ENCODE results near the gene CLN3.
"Not testable (repeated sequence)": the region's sequence is repeated elsewhere in the genome, so short reads cannot be mapped to it uniquely, and the experiment has no call there.

CLN3 gene

DNA sequence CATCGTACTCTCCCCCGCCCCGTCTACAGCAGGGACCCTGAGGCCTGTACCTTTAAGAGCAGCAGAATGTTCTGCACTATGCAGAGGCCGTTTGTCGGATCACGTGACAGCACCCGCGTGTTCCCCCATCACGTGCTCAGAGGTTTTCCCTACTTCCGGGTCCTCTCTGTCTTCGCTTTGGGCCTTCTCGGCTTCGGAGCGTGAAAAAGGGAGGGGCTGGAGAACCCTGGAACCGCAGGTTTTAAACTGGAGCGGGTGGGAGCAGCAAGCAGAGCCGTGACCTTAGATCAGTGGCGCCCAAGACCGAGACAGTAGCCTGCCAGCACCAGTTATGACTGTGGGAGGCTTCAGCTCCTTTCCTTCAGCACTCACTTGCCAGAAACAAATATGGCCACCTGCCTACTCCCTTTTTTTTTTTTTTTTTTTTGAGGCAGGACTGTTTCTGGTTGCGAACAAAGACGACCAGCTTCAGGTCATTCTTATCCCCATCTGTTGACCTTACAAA is at the start of gene CLN3:
Gene CLN3, minus strand, starts transcription at position 105 of the 505 bp plus-strand sequence. CDS start 315 bp downstream, outside the sequence.
- peak; percentile 90 for DNase-seq

DNA sequence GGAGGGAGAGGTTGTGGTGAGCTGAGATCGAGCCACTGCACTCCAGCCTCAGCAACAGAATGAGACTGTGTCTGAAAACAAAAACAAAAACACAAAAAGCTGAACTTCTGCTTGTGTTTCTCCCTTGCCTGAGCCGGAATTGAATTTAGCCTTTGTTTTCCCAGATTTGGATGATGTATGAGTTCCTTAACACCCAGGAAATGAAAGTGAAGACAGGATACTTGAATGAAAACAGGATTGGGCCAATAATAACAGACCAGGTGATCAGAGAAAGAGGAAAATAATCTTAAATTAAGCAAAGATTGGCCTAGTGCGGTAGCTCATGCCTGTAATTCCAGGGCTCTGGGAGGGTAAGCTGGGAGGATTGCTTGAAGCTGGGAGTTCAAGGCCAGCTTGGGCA is 48.5 kb upstream of the CLN3 start:
- no peak for DNase-seq

DNA sequence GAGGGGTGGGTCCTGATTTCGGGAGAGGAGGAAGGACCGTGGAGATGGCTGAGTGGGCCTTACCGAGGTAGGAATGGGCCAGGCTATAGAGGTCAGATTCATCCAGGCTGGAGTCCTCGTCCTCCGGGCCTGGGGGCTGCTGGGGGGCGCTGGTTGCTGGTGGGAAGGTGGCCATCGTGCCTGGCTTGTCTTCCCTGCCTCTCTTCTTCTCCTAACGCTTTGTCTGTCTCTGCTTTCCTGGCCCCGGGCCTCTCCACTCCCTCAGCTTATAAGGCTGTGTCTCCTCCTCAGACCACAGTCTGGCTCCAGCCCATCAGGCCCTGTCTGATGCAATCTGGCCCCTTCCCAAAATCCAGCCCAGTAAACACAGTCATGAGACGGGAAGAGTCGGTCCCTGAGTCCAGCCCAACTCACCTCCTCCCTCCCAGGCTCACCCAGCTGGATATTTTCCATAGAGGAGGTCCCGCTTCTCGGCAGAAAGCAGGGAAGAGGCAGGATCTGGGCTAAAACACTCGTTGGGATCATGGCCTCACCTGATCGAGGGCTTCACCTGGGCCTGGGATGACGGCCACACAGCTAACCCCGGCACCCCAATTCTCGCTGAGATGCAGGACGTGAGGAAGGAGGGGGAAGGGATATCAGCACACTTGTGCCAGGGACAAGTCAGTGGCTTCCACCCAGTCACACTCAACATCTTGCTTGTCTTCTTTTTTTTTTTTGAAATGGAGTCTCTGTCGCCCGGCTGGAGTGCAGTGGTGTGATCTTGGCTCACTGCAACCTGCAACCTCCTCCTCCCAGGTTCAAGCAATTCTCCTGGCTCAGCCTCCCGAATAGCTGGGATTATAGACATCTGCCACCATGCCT is 47.1 kb upstream of the CLN3 start, which contains the start of gene NUPR1:
Gene NUPR1, minus strand, starts transcription at position 242 of the 864 bp plus-strand sequence. Its CDS starts 67 bp downstream, at position 175.
- DNase-seq, result no peak

DNA sequence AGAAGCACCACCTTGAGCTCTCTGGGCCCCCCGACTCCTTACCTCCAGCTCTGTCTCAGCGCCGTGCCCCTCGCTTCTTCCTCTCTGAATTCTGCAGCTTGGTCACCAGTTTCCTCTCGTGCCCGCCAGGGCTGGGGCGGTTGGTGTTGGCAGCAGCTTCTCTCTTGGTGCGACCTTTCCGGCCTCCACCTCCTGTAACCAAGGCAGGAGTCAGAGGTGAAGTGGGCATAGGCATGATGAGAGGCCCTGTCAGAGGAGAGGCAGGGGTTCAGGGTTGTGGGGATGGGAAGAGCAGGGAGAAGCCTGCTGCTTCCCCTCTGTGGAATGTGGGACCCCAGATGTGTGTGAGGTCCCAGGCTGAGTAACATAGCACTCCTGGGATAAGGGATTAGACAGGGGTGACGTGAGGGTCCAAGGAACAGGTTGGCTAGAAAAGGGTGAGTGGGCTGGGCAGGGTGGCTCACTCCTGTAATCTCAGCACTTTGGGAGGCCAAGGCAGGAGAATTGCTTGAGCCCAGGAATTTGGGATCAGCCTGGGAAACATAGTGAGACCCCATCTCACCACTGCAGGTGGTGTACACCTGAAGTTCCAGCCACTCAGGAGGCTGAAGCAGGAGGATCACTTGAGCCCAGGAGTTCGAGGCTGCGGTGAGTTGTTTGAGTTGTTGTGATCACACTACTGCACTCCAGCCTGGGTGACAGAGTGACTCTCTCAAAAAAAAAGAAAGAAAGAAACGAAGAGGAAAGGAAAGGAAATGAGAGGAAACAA is 46.3 kb upstream of the CLN3 start:
- no peak for DNase-seq

DNA sequence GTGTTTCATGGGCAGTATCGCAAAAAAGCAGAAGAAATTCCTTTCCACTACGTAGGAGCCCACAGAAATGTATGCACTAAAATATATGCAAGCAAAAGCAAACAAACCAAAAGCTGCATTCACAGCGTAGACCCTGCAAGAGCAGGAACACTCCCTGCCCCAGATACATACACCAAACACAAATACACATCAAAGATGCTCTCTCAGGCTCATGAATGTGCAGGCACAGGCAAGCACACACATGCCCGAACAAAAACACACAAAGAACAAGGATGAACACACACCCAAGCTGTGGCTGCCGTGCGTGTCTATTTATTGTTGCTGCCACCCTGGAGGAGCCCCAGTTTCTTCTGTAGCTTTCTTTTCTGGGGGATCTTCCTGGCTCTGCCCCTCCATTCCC is 45.2 kb upstream of the CLN3 start:
- no peak for DNase-seq

DNA sequence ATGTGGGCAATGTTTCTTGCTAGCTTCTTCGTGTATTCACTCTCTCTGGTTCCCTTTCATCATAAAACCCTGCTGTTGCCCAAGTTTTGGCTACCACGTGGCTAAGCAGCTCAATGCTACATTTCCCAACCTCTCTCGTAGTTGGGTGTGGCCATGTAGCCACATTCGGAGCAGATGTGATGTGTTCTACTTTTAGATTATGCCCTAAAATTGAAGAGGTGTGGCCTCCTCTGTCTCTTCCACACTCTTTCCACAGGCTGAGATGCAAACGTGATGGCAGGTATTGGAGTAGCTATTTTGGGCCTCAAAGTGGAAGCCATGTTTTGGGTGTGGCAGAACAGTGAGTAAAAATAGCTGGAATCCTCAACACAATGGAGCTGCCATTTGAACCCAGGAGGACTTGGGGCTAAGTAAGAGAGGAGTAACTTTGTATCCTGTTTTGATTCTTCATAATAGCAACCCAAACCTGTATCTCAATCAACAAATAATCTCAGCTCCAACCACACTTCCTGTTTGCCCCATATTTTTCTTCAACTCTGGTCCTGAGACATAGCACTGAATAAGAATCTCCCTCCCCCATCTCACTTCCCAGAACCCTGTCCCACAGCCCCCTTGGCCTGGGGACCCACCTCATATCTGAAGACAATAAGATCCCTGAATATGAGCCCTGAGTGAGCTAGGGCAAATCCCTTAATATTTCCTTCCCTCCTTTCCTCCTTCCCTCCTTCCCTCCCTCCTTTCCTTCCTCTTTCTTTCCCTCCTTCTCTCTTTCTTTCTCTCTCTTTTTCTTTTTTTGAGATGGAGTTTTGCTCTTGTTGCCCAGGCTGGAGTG is 42.9 kb upstream of the CLN3 start:
- no peak for DNase-seq

DNA sequence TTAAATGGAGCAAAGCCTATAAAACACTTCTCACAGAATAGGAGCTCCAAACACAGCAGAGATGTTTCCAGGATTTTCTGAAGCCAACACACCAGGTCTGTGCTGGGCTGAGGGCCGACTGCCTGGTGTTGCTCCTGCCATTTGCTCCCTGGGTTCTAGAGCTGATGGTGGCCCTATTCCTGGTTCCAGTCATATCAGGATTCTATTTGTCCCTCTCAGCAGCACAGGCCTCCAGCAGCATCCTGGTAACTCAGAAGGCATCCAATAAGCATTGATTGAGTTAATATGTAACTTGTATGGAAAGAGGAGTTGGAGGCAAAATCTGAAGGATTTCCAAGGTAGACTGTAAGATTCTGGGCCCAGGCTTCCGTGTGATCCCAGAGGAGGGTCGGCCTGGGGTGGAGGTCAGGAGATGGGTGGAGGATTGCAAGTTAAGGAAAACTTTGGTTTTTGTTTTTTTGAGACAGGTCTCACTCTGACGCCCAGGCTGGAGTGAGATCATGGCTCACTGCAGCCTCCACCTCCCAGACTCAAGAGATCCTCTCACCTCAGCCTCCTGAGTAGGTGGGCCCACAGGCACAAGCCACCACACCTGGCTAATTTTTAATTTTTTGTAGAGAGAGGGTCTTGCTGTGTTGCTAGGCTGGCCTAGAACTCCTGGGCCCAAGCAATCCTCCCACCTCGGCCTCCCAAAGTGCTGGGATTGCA is 41.2 kb upstream of the CLN3 start:
- DNase-seq, result no peak

DNA sequence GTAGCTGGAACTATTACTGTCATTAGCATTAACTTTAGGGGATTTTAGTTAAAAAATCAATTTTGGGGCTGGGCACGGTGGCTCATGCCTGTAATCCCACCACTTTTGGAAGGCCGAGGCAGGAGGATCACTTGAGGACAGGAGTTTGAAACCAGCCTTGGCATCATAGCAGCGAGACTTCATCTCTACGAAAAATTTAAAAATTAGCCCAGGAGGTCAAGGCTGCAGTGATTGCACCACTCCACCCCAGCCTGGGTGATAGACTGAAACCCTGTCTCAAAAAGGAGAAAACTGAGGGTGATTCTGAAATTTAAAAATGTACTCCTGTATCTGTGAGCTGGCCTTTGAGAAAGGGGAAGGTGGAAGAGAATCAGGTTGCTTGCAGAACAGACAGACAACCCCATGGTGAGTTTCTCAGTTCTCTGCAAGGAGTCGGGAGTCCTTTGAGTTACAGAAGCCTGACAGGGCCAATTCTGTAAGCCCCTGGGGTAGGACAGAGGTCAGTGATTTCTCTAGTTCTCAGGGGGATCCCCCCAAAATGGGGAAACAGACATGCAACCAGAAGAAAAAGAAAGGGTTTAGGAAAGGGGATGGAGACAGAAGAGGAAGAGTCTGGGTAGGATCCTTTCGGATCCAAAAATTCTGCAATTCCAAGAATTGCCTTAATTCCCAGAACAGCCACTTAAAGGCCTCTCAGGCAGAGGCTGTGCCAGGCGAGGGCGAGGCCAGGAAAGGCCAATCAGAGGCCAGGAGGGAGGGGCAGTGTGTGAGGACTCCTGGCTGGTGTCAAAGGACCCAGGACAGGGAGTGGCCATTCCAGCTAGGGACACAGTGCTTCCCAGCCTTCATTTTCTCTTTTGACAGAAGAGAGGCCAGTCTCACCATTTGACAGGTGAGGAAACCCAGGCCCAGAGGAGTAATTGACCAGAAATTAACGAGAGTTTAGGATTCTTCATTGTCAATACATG is 40.2 kb upstream of the CLN3 start:
- DNase-seq, result no peak

DNA sequence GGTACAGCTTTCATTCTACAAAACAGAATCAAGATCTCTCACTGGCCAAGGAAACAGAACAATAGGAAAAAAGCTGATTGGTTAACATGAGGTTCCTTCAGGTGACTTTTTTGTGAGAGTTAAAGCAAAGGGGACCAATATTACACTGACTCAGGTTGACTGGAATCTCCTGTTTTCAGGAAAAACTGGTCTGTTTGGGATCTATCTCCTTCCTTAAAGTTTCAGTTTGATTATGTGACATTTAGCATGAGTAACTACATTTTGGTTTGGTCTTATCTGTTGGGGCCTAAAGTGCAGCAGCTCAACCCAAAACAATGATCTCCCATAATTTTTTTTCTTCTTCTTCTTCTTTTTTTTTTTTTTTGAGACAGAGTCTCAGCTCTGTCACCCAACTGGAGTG is 37.2 kb upstream of the CLN3 start:
- DNase-seq, result no peak

DNA sequence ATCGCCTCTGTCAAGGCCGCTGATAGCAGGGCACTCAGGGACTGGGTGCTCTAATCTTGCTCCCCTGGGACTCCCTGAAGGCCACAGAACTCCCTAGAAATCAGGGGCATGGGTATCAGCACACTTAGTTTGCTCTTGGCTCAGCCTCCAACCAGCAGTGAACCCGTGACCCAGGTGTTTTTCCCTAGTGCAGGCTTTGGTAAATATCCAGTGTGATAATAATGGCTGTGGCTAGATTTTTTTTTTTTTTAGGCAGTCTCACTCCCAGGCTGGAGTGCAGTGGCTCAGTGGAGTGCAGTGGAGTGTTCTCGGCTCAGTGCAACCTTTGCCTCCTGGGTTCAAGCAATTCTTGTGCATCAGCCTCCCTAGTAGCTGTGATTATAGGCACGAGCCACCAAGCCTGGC is 36.6 kb upstream of the CLN3 start:
- DNase-seq, result no peak

DNA sequence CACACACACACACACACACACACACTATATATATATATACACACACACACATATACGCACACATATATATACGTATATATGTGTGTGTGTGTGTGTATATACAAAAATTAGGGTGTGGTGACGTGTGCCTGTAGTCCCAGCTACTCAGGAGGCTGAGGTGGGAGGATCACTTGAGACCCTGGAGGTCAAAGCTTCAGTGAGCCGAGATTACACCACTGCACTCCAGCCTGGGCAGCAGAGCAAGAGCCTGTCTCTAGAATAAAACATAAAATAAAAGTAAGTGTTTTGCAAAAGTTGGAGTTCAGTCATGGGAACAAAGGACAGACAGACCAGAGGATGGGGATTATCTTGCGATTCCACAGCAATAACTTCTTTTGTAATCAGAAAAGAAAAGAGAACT is 36.1 kb upstream of the CLN3 start:
- no peak for DNase-seq

DNA sequence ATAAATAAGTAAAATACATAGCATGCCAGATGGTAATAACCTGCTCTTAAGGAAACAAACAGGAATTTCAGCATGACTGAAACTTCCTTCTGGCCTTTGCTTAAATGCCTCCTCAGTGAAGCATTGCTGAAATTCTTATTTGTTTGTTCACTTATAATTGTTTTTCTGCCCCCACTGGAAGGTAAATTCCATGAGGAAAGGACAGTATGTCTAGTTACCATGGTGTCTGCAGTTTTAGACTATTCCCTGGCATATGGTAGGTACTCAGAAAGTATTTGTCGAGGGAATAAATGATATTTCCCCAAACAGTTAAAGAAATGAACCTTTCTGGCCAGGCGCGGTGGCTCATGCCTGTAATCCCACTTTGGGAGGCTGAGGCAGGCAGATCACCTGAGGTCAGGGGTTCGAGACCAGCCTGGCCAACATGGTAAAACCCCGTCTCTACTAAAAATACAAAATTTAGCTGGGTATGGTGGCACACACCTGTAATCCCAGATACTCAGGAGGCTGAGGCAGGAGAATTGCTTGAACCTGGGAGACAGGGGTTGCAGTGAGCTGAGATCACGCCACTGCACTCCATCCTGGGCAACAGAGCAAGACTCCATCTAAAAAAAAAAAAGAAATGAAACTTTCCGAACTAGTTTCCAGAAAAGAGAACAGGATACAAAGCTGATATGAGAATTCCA is 35.4 kb upstream of the CLN3 start:
- DNase-seq, result not testable (repeated sequence)

DNA sequence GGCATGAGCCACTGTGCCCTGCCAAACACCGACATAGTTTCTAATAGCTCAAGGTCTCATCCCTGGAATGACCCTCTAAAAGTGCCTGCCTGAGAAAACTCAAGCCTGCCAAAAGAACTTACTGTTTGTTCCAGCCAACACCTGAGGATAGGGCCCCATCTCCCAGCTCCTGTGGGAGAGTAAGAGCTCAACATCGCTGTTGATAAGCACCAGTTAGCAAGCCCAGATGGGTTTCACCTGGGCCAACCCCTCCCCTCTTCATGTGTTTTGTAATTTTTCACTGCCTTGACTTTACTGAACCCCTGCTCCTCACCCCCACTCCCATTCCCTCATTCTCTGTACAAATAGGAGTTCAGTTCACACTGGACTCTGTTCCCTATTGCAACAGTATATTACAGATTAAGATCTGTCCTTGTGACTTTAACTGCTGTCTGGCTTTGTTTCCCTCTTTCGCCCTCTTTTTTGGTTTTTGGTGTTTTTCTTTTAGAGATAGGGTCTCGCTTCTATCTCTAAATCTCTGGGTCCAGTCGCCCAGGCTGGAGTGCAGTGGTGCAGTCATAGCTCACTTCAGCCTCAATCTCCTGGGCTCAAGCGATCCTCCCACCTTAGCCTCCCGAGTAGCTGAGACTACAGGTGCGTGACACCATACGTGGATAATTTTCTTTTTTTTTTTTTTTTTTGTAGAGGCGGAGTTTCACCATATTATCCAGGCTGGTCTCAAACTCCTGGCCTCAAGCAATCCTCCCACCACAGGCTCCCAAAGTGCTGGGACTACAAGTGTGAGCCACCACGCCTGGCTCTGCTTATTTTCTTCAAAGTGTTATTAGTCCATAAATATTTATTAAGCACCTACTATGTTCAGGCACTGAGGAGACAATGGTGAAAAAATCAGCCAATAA is 34.6 kb upstream of the CLN3 start:
- no peak for DNase-seq

DNA sequence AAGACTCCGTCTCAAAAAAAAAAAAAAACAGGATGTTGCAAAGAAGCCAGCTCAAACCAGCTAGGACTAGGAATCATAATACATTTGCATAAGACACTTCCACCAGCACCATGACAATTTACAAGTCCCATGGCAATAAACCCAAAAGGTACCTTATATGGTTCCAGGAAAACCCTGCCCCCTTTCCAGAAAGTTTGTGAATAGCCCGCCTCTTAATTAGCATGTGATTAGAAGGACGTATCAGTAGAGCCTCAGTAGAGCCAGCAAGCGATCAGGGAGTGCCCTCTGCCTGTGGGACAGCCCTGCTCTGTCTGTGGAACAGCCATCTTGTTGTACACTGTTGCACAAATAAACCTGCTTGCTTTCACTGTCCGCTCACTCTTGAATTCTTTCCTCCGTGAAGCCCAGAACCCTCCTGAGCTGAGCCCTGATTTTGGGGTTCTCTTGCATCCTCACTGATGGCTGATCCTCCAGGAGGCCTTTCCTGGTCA is 32.9 kb upstream of the CLN3 start:
- DNase-seq, result no peak

DNA sequence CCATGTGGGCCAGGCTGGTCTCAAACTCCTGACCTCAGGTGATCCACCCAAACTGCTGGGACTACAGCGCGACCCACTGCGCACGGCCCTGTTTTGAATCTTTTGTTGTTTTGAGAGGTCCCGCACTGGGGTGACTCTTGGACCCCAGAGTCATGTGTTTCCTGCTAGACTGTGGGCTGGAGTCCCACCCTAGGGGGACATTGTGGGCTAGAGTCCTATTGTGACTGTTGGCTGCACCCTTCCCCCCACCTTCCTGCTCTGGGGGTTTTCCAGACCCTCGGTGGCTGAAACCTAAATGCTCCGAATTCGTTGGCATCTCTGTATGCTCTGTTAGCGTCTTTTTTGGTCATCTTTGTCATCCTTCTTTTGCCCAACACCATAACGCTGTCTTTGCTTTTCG is 30.9 kb upstream of the CLN3 start:
- no peak for DNase-seq

DNA sequence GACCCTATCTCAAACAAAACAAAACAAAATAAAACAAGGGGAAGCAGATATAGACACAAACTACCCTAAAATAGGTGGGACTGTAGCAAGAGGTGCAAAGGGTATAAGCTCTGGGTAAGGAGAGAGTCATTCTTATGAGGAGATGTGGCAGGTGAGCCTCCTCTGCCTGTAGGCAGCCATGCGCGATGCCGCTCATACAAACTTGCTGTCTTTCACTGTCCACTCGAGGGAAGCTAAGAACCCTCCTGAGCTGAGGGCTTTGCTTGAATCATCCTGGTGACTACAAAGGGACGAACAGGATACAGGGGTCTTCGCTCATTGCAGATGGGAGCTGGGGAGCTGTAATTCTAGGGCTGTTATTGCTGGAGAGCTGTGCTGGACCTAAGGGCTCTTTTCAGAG is 29.6 kb upstream of the CLN3 start:
- no peak for DNase-seq

DNA sequence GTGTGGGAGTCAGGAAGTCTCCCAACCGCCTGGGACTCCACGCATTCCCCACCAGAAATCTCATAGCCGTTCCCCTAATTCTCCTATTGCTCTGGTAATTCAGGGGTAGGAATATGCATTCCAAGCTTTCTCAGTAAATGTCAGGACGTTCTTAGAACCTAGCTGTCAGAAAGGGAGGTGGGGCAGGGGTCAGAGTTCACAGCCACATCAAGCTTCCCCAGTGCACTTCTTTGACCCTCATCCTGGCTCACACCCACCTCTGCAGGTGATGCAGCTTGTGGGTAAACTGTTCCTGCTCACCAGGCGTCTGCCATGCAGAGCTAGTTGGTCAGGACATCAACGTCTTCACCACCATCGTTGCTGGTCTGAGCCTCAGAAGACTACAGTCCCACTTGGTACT is 28.8 kb upstream of the CLN3 start:
- no peak for DNase-seq

DNA sequence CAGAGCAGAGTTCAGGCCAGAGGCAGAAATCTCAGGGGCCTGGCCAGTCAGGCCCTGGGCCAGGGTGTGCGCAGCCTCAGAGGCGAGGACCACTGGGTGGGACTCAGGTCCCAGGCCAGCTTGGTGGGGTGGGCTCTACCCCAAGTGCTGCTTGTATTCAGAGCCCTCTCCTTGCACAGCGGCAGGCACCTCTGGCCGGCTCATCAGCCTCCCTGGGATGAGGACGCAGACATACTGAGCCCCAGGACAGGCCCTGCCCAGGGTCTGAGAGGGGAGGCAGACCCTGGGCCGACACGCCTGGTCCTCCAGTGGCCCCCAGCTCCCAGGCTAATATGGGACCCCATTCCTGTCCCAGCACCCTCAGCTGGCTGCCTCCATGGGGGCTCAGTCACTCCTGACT is 22.4 kb upstream of the CLN3 start:
- DNase-seq, result no peak
